Measurements from ENCODE around the gene SF3A2. TPM values are rescaled to one million over a fixed set of nuclear protein-coding genes. Genes with fewer than 3 reads are reported as not detected.

Gene SF3A2
- total and polyA plus RNA-seq, 2 experiments from 2014 or later: 67.7 to 128 TPM

DNA sequence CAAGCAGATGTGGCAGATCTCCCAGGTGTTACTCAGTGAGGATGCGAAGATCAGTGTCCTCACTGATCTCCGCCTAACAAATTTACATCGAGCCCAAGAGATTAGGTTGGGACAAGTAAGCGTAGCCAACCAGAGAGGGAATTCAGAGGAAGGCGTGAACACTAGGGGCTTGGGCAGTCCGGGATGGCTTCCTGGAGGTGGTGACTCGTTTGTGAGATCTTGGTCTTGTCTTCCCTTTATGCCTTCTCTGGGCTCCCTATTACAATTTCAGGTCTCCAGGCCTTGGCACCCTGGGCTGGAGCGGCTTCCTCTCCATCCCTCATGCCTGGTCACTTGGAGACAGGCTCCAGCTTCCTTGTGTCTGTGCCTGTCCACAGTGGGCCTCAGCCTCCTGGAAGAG is 6.2 kb downstream of the SF3A2 start (continued):
- TF ChIP-seq EZH2phosphoT487 (IDR thresholded peaks at IDR 0.05; ENCODE audit: unreplicated experiment): no peak
- TF ChIP-seq, protein P1, sequence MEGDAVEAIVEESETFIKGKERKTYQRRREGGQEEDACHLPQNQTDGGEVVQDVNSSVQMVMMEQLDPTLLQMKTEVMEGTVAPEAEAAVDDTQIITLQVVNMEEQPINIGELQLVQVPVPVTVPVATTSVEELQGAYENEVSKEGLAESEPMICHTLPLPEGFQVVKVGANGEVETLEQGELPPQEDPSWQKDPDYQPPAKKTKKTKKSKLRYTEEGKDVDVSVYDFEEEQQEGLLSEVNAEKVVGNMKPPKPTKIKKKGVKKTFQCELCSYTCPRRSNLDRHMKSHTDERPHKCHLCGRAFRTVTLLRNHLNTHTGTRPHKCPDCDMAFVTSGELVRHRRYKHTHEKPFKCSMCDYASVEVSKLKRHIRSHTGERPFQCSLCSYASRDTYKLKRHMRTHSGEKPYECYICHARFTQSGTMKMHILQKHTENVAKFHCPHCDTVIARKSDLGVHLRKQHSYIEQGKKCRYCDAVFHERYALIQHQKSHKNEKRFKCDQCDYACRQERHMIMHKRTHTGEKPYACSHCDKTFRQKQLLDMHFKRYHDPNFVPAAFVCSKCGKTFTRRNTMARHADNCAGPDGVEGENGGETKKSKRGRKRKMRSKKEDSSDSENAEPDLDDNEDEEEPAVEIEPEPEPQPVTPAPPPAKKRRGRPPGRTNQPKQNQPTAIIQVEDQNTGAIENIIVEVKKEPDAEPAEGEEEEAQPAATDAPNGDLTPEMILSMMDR (conservative IDR thresholded peaks at IDR 0.05; ENCODE audit: low read depth in 2 of 2): no peak

DNA sequence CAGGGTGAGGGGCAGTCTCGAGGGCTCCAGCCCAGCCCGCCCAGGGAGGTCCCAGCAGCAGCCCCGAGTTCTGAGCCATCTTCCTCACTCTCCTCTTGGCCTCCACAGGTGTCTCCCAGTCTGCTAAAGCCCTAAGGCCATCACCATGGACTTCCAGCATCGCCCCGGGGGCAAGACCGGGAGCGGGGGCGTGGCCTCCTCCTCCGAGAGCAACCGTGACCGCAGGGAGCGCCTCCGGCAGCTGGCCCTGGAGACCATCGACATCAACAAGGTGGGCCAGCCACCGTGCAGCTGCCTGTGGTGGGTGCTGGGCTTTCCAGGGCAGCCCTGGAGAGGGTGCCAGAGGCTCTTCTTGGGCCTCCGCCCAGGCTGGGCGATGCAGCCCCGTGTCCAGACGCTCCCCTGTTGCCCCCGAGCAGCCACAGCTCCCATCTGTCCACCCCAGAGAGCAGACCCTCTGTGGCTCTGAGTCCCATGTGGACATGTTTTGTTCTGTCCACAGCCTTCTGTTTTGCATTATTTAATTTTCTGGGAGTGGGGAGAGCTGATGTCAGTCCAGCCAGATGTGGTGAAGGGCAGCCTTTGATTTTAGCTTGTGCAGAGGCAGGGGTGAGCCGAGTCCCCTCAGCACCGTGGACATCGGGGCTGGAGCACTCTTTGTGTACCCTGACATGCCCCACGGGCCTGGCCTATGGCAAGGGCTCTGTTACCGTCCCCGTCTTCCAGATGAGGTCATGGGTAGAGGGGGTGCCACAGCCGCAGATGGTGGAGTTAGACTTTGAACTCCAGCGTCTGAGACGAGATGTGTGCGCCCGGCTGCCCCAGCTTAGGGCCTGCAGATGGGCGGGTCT is 6.9 kb downstream of the SF3A2 start:
- Histone ChIP-seq H3F3A (replicated peaks; ENCODE audit: low read depth) (peaks cover 8% of the 10 kb centered on the region; the same call in 1 of the 2 replicates), H3K4me2 (no peak overlapping the region), H3K36me3 (ENCODE audit: insufficient read depth) (peaks cover 13% of the 10 kb centered on the region), H3K79me2 (replicated peaks; ENCODE audit: insufficient read depth) (peaks cover 53% of the 10 kb centered on the region), H3K4me3 (no peak overlapping the region), H3K27me3 (ENCODE audit: insufficient read depth) (no peaks in the 10 kb centered on the region), H2AFZ (no peak overlapping the region), H3K27ac (ENCODE audit: low read depth) (no peak overlapping the region), H4K20me1 (replicated peaks; ENCODE audit: insufficient read depth) (peaks cover 41% of the 10 kb centered on the region), H3K9me2 (ENCODE audit: insufficient read depth) (no peaks in the 10 kb centered on the region), H3K4me1 (ENCODE audit: insufficient read depth) (peaks cover 23% of the 10 kb centered on the region)
- no peak for ATAC-seq
- H3K4me1 Mint-ChIP-seq: peaks cover 28% of the 10 kb centered on the region
- no peak for DNase-seq (ENCODE audit: low spot score)
- H3K27ac Mint-ChIP-seq: no peak overlapping the region
- H3K4me3 Mint-ChIP-seq: no peak overlapping the region
- H3K27me3 Mint-ChIP-seq (ENCODE audit: insufficient read depth, low read depth, poor library complexity): peaks cover 4% of the 10 kb centered on the region
- peaks cover 57% of the 10 kb centered on the region for H3K36me3 Mint-ChIP-seq (ENCODE audit: low read depth)
- H3K9me3 Mint-ChIP-seq: no peaks in the 10 kb centered on the region
- TF ChIP-seq JUNB (IDR thresholded peaks at IDR 0.05; ENCODE audit: unreplicated experiment) (no peak), ZNF331 (CRISPR knock-in tag; IDR thresholded peaks at IDR 0.05; ENCODE audit: low read depth) (no peak), ZNF114 (CRISPR knock-in tag; IDR thresholded peaks at IDR 0.05) (no peak), EZH2phosphoT487 (IDR thresholded peaks at IDR 0.05; ENCODE audit: unreplicated experiment) (no peak), EZH2 (IDR thresholded peaks at IDR 0.05; ENCODE audit: low read depth, unreplicated experiment) (no peak), STAT1 (IDR thresholded peaks at IDR 0.05; ENCODE audit: unreplicated experiment) (no peak), CREB1 (CRISPR knock-in tag; IDR thresholded peaks at IDR 0.05; ENCODE audit: low read depth) (no peak)
- TF ChIP-seq, protein P1 (conservative IDR thresholded peaks at IDR 0.05; ENCODE audit: low read depth in 2 of 2): no peak
- TF ChIP-seq, protein P2, sequence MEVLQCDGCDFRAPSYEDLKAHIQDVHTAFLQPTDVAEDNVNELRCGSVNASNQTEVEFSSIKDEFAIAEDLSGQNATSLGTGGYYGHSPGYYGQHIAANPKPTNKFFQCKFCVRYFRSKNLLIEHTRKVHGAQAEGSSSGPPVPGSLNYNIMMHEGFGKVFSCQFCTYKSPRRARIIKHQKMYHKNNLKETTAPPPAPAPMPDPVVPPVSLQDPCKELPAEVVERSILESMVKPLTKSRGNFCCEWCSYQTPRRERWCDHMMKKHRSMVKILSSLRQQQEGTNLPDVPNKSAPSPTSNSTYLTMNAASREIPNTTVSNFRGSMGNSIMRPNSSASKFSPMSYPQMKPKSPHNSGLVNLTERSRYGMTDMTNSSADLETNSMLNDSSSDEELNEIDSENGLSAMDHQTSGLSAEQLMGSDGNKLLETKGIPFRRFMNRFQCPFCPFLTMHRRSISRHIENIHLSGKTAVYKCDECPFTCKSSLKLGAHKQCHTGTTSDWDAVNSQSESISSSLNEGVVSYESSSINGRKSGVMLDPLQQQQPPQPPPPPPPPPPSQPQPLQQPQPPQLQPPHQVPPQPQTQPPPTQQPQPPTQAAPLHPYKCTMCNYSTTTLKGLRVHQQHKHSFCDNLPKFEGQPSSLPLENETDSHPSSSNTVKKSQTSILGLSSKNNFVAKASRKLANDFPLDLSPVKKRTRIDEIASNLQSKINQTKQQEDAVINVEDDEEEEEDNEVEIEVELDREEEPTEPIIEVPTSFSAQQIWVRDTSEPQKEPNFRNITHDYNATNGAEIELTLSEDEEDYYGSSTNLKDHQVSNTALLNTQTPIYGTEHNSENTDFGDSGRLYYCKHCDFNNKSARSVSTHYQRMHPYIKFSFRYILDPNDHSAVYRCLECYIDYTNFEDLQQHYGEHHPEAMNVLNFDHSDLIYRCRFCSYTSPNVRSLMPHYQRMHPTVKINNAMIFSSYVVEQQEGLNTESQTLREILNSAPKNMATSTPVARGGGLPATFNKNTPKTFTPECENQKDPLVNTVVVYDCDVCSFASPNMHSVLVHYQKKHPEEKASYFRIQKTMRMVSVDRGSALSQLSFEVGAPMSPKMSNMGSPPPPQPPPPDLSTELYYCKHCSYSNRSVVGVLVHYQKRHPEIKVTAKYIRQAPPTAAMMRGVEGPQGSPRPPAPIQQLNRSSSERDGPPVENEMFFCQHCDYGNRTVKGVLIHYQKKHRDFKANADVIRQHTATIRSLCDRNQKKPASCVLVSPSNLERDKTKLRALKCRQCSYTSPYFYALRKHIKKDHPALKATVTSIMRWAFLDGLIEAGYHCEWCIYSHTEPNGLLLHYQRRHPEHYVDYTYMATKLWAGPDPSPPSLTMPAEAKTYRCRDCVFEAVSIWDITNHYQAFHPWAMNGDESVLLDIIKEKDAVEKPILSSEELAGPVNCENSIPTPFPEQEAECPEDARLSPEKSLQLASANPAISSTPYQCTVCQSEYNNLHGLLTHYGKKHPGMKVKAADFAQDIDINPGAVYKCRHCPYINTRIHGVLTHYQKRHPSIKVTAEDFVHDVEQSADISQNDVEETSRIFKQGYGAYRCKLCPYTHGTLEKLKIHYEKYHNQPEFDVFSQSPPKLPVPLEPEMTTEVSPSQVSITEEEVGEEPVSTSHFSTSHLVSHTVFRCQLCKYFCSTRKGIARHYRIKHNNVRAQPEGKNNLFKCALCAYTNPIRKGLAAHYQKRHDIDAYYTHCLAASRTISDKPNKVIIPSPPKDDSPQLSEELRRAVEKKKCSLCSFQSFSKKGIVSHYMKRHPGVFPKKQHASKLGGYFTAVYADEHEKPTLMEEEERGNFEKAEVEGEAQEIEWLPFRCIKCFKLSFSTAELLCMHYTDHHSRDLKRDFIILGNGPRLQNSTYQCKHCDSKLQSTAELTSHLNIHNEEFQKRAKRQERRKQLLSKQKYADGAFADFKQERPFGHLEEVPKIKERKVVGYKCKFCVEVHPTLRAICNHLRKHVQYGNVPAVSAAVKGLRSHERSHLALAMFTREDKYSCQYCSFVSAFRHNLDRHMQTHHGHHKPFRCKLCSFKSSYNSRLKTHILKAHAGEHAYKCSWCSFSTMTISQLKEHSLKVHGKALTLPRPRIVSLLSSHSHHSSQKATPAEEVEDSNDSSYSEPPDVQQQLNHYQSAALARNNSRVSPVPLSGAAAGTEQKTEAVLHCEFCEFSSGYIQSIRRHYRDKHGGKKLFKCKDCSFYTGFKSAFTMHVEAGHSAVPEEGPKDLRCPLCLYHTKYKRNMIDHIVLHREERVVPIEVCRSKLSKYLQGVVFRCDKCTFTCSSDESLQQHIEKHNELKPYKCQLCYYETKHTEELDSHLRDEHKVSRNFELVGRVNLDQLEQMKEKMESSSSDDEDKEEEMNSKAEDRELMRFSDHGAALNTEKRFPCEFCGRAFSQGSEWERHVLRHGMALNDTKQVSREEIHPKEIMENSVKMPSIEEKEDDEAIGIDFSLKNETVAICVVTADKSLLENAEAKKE (CRISPR knock-in tag; IDR thresholded peaks at IDR 0.05): no peak

Data from GM23338 (cell line).